Measurements from ENCODE around the gene MEGF8.

DNA sequence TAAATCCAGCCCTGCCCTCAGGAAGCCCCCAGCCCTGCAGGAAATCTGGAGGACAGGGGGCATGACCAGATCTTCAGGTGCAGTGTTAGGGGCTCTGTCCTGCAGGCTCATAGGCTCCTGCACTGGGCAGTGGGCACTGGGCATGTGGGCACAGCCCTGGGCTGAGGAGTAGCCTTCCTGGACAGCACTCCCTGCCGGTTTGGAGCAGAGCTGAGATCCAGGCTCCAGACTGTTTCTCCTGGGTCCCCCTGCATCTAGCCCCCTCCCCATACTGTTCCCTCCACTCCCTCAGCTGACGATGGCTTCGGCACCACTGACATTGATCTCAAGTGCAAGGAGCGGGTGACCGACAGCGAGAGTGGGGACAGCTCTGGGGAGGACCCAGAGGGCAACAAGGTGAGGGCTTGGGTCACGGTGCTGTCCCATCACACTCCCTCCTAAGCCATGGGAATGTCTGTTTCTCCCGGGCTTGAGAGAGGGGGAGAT is 35.8 kb upstream of the MEGF8 start:
- TF ChIP-seq RXRA (IDR thresholded peaks at IDR 0.05) (no peak), TAF1 (conservative IDR thresholded peaks at IDR 0.05) (no peak), YY1 (IDR thresholded peaks at IDR 0.05) (no peak), FOXA2 (IDR thresholded peaks at IDR 0.05) (no peak)
- TF ChIP-seq, protein P1, sequence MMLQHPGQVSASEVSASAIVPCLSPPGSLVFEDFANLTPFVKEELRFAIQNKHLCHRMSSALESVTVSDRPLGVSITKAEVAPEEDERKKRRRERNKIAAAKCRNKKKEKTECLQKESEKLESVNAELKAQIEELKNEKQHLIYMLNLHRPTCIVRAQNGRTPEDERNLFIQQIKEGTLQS (IDR thresholded peaks at IDR 0.05), result no peak
- TF ChIP-seq, protein P2, sequence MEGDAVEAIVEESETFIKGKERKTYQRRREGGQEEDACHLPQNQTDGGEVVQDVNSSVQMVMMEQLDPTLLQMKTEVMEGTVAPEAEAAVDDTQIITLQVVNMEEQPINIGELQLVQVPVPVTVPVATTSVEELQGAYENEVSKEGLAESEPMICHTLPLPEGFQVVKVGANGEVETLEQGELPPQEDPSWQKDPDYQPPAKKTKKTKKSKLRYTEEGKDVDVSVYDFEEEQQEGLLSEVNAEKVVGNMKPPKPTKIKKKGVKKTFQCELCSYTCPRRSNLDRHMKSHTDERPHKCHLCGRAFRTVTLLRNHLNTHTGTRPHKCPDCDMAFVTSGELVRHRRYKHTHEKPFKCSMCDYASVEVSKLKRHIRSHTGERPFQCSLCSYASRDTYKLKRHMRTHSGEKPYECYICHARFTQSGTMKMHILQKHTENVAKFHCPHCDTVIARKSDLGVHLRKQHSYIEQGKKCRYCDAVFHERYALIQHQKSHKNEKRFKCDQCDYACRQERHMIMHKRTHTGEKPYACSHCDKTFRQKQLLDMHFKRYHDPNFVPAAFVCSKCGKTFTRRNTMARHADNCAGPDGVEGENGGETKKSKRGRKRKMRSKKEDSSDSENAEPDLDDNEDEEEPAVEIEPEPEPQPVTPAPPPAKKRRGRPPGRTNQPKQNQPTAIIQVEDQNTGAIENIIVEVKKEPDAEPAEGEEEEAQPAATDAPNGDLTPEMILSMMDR (IDR thresholded peaks at IDR 0.05; ENCODE audit: low read depth, low read length, missing input control), result no peak
- TF ChIP-seq, protein P3, sequence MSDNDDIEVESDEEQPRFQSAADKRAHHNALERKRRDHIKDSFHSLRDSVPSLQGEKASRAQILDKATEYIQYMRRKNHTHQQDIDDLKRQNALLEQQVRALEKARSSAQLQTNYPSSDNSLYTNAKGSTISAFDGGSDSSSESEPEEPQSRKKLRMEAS (IDR thresholded peaks at IDR 0.05), result no peak
- TF ChIP-seq, protein P4, sequence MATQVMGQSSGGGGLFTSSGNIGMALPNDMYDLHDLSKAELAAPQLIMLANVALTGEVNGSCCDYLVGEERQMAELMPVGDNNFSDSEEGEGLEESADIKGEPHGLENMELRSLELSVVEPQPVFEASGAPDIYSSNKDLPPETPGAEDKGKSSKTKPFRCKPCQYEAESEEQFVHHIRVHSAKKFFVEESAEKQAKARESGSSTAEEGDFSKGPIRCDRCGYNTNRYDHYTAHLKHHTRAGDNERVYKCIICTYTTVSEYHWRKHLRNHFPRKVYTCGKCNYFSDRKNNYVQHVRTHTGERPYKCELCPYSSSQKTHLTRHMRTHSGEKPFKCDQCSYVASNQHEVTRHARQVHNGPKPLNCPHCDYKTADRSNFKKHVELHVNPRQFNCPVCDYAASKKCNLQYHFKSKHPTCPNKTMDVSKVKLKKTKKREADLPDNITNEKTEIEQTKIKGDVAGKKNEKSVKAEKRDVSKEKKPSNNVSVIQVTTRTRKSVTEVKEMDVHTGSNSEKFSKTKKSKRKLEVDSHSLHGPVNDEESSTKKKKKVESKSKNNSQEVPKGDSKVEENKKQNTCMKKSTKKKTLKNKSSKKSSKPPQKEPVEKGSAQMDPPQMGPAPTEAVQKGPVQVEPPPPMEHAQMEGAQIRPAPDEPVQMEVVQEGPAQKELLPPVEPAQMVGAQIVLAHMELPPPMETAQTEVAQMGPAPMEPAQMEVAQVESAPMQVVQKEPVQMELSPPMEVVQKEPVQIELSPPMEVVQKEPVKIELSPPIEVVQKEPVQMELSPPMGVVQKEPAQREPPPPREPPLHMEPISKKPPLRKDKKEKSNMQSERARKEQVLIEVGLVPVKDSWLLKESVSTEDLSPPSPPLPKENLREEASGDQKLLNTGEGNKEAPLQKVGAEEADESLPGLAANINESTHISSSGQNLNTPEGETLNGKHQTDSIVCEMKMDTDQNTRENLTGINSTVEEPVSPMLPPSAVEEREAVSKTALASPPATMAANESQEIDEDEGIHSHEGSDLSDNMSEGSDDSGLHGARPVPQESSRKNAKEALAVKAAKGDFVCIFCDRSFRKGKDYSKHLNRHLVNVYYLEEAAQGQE (IDR thresholded peaks at IDR 0.05), result no peak
- TF ChIP-seq, protein P5, sequence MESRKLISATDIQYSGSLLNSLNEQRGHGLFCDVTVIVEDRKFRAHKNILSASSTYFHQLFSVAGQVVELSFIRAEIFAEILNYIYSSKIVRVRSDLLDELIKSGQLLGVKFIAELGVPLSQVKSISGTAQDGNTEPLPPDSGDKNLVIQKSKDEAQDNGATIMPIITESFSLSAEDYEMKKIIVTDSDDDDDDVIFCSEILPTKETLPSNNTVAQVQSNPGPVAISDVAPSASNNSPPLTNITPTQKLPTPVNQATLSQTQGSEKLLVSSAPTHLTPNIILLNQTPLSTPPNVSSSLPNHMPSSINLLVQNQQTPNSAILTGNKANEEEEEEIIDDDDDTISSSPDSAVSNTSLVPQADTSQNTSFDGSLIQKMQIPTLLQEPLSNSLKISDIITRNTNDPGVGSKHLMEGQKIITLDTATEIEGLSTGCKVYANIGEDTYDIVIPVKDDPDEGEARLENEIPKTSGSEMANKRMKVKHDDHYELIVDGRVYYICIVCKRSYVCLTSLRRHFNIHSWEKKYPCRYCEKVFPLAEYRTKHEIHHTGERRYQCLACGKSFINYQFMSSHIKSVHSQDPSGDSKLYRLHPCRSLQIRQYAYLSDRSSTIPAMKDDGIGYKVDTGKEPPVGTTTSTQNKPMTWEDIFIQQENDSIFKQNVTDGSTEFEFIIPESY (IDR thresholded peaks at IDR 0.05), result no peak

Measured in liver (tissue), 3 donors.